LNCaP clone FGC (cell line): ENCODE data around the gene EP300.

ENCODE experiments used
- DNase-seq: peaks from one replicate; pipeline ENCODE4 v3.0.0-alpha.2; 2011; ENCODE audit warnings: low read depth
- H3K4me3 ChIP-seq: 2 replicates; pipeline ENCODE4 v1.5.1; 2011; ENCODE audit warnings: mild to moderate bottlenecking, low read depth, low read length, control low read depth
- TF ChIP-seq, protein P1 (sequence below): IDR thresholded peaks from 2 replicates; pipeline ENCODE4 v1.5.1; 2012; ENCODE audit warnings: mild to moderate bottlenecking; ENCODE audit not compliant: control insufficient read depth, insufficient read depth; ENCODE audit errors: extremely low read depth

EP300 gene

GRCh38 chr22:41193829-41194228 lies 101.4 kb downstream of the EP300 start:
- H3K4me3 ChIP-seq, result no peak overlapping the region
- TF ChIP-seq, protein P1, sequence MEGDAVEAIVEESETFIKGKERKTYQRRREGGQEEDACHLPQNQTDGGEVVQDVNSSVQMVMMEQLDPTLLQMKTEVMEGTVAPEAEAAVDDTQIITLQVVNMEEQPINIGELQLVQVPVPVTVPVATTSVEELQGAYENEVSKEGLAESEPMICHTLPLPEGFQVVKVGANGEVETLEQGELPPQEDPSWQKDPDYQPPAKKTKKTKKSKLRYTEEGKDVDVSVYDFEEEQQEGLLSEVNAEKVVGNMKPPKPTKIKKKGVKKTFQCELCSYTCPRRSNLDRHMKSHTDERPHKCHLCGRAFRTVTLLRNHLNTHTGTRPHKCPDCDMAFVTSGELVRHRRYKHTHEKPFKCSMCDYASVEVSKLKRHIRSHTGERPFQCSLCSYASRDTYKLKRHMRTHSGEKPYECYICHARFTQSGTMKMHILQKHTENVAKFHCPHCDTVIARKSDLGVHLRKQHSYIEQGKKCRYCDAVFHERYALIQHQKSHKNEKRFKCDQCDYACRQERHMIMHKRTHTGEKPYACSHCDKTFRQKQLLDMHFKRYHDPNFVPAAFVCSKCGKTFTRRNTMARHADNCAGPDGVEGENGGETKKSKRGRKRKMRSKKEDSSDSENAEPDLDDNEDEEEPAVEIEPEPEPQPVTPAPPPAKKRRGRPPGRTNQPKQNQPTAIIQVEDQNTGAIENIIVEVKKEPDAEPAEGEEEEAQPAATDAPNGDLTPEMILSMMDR, result no peak
- DNase-seq, result no peak

DNA sequence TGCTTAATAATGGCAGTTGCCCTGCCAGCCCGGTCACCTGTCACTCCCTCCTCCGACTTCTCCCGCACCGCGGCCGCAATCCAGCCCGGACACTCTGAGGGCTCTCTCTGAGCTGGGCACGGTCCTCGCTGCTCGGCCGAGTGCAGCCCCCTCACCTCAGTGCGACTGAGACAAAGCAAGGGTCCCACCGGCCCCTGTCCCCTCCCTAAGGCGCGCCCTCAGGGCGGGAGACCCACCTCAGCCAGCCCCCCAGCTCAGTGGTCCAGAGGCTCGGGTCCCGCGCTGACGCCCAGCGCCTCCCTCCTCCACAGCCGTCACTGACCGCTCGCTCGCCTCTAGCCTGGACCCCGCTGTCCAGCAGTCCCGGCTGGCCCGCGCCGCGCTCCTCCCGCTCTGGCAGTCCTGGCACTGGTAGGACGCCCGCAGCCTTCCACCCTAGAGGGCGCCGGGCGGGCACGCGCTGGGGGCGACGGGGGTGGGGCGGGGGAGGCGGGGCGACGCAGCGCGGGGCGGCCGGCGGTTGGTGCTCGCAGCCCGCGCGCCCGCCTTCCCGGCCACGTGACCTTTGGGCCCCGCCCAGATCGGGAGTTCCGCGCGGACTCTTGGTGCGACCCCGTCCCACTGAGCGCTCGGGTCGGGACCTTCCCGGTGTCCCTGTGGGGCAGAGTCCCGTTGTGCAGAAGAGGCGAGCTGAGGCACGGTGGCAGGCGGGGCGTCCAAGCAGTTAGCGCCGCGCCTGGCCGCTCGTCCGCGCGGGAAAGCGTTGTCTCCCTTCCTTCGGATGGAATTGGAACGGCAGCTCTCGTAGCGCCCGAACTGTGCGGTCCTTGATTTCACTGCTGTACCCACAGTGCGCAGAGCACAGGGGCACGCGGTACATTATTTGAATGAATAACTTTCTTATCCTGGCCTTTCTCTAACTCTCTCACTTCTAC lies 104.9 kb downstream of the EP300 start:
- DNase-seq, result no peak
- TF ChIP-seq, protein P1, result peak; percentile 36
- H3K4me3 ChIP-seq, result peak overlapping the region; percentile 73

GRCh38 chr22:41198027-41198580 lies 105.7 kb downstream of the EP300 start:
- H3K4me3 ChIP-seq, result peak overlapping the region; percentile 73
- TF ChIP-seq, protein P1, result 0 out of 2 replicates have a peak, but pooled peaks have one; percentile 9
- no peak for DNase-seq

DNA sequence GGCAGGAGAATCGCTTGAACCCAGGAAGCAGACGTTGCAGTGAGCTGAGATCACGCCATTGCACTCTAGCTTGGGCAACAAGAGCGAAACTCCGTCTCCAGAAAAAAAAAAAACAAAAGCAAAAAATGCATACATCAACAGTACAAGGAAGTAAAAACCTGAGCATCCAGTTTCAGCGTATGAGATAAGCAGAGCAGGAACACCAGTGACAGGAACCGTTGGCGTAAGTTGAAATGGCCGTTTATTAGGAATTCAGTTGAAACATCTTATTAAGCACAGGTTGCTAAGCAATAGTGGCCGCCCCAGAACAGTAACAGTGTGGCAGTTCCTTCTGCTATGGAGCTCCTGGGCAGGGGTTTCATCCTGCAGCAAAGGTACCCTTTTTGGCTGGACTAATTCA lies 108.7 kb downstream of the EP300 start:
- DNase-seq, result peak; percentile 75
- no peak overlapping the region; the same call in 1 of the 2 replicates for H3K4me3 ChIP-seq
- TF ChIP-seq, protein P1, result no peak

- TF ChIP-seq, protein P1, result no peak
- H3K4me3 ChIP-seq, result no peak overlapping the region
- DNase-seq, result no peak
Observed at GRCh38 chr22:41203118-41203517, 110.7 kb downstream of the EP300 start.

DNA sequence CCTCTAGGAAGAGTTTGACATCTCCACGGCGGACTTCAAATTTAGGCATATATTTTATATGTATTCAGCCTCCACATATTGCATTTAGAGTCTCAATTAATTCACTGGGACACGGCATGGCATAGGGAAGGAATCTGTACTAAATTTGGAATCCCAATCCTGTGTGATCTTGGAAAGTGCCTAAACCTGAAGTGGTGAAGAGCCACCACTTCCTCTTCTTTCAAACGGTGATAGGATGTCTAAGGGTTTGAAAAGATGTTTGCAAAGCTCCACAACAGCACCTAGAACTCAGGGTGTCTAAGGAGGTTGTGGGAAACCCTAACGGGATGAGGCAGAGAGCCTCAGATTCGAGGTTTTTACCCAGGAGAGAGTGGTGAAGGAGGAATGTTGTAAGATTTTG lies 111.7 kb downstream of the EP300 start:
- DNase-seq, result no peak
- TF ChIP-seq, protein P1, result no peak

More for the DNA sequence above, 111.7 kb downstream of the EP300 start:
- no peak overlapping the region for H3K4me3 ChIP-seq
